ENCODE measurements around the gene FOXE1. TPM values are rescaled to one million over a fixed set of nuclear protein-coding genes. Genes with fewer than 3 reads are reported as not detected.

Gene FOXE1
- total RNA-seq, 6 experiments from 2014 or later: not detected

GRCh38 chr9:97858826-97859225, 5.8 kb downstream of the FOXE1 start:
- ATAC-seq: no peak
- peaks cover 0 to 3% (median 0%) of the 10 kb centered on the region in 4 donors for H3K4me1 ChIP-seq
- 20% methylated on average over 1 of the region's 1 CpG for WGBS (ENCODE audit: insufficient coverage, low coverage, low lambda C conversion rate, missing lambda C conversion rate)
- TF ChIP-seq CTCF (IDR thresholded peaks at IDR 0.05): no peak
- no peak for TF ChIP-seq POLR2A (IDR thresholded peaks at IDR 0.05)
- no peaks in the 10 kb centered on the region for H3K36me3 ChIP-seq
- intact Hi-C loops (cut with DNase I): no loop called here
- no peak for DNase-seq
- H3K4me3 ChIP-seq: no peak overlapping the region
- peaks cover 7 to 26% of the 10 kb centered on the region in 2 donors for H3K27me3 ChIP-seq
- H3K9me3 ChIP-seq: no peaks in the 10 kb centered on the region
- no peak overlapping the region for H3K27ac ChIP-seq

GRCh38 chr9:97859346-97859745, 6.3 kb downstream of the FOXE1 start:
- intact Hi-C loops (cut with DNase I): no loop called here
- H3K9me3 ChIP-seq: no peaks in the 10 kb centered on the region
- no peak overlapping the region for H3K27ac ChIP-seq
- DNase-seq: no peak
- no peaks in the 10 kb centered on the region for H3K4me1 ChIP-seq
- no peak for TF ChIP-seq POLR2A (IDR thresholded peaks at IDR 0.05)
- no peak for ATAC-seq
- H3K4me3 ChIP-seq: no peak overlapping the region
- WGBS (ENCODE audit: insufficient coverage, low coverage, low lambda C conversion rate, missing lambda C conversion rate): 42% methylated on average over 2 of the region's 2 CpGs
- H3K36me3 ChIP-seq: no peaks in the 10 kb centered on the region
- peaks cover 7 to 25% of the 10 kb centered on the region in 2 donors for H3K27me3 ChIP-seq

- Histone ChIP-seq H3K4me3 (no peak overlapping the region), H3K27me3 (peaks cover 0 to 12% of the 10 kb centered on the region in 2 donors), H3K4me1 (no peaks in the 10 kb centered on the region), H3K36me3 (no peaks in the 10 kb centered on the region), H3K9me3 (peaks cover 0 to under 1% (median 0%) of the 10 kb centered on the region in 4 donors), H3K27ac (no peak overlapping the region)
- intact Hi-C loops (cut with DNase I): no loop called here
- no peak for TF ChIP-seq POLR2A (IDR thresholded peaks at IDR 0.05)
- no peak for TF ChIP-seq CTCF (IDR thresholded peaks at IDR 0.05)
- 32% methylated on average over 6 of the region's 10 CpGs for WGBS (ENCODE audit: insufficient coverage, low coverage, low lambda C conversion rate, missing lambda C conversion rate)
- no peak for ATAC-seq
- no peak for DNase-seq
These were observed 7.6 kb downstream of the FOXE1 start for GRCh38 chr9:97860451-97861147.

- intact Hi-C loops (cut with DNase I): no loop called here
- Histone ChIP-seq H3K27ac (no peak overlapping the region), H3K9me3 (peaks cover 0 to 6% (median 0%) of the 10 kb centered on the region in 4 donors), H3K4me3 (no peak overlapping the region), H3K4me1 (no peaks in the 10 kb centered on the region), H3K36me3 (no peaks in the 10 kb centered on the region), H3K27me3 (peaks cover 0 to 7% of the 10 kb centered on the region in 2 donors)
- no peak for TF ChIP-seq CTCF (IDR thresholded peaks at IDR 0.05)
- TF ChIP-seq POLR2A (IDR thresholded peaks at IDR 0.05): no peak
- 63% methylated on average over 5 of the region's 5 CpGs for WGBS (ENCODE audit: insufficient coverage, low coverage, low lambda C conversion rate, missing lambda C conversion rate)
- DNase-seq: no peak
- ATAC-seq: no peak
These were observed 8.1 kb downstream of the FOXE1 start for GRCh38 chr9:97861148-97861475.

- DNase-seq: no peak
- ATAC-seq: no peak
- no peaks in the 10 kb centered on the region for H3K4me1 ChIP-seq
- H3K9me3 ChIP-seq: peaks cover 0 to 14% (median 0%) of the 10 kb centered on the region in 4 donors
- intact Hi-C loops (cut with DNase I): no loop called here
- H3K27ac ChIP-seq: no peak overlapping the region
- H3K4me3 ChIP-seq: no peak overlapping the region
- H3K27me3 ChIP-seq: no peaks in the 10 kb centered on the region
- TF ChIP-seq CTCF (IDR thresholded peaks at IDR 0.05) (no peak), POLR2A (IDR thresholded peaks at IDR 0.05) (no peak)
- no peaks in the 10 kb centered on the region for H3K36me3 ChIP-seq
- WGBS (ENCODE audit: insufficient coverage, low coverage, low lambda C conversion rate, missing lambda C conversion rate): no CpG with 5 or more reads among the region's 7 CpGs
These were observed 10.3 kb downstream of the FOXE1 start for GRCh38 chr9:97863314-97863713.

Data from right lobe of liver (tissue), 6 donors.